BJ (cell line): Measurements from ENCODE around the gene PCNX2. TPM values are rescaled to one million over a fixed set of nuclear protein-coding genes. Genes with fewer than 3 reads are reported as not detected.

Source experiments
- CTCF ChIA-PET: fragments of 350-600 bp; formaldehyde crosslinking; extraction: SDS; loops from one replicate; lab custom pipeline; 2021; ENCODE audit warnings: antibody characterized with exemption, inconsistent platforms; lab: Yijun Ruan, JAX
- POLR2A ChIA-PET: fragments of 300-600 bp; sonication (Branson Sonifier 250); formaldehyde crosslinking; extraction: SDS; loops from one replicate; lab custom pipeline; 2021; ENCODE audit warnings: antibody characterized with exemption; lab: Charles Lee
- DNase-seq: peaks from one replicate; pipeline ENCODE4 v3.0.0-alpha.2; 2011; ENCODE audit warnings: low read depth
- H3K27me3 ChIP-seq: 2 replicates; pipeline ENCODE4 v1.6.0; 2011; ENCODE audit warnings: low read length; ENCODE audit not compliant: control insufficient read depth, insufficient read depth
- H3K36me3 ChIP-seq: 2 replicates; pipeline ENCODE4 v1.5.1; 2011; ENCODE audit warnings: low read length; ENCODE audit not compliant: control insufficient read depth, insufficient read depth
- H3K4me3 ChIP-seq: 2 replicates; pipeline ENCODE4 v1.5.1; 2011; ENCODE audit warnings: low read depth, mild to moderate bottlenecking, control low read depth, low read length
- CTCF ChIP-seq: IDR thresholded peaks from 2 replicates; pipeline ENCODE4 v1.5.1; 2011; ENCODE audit warnings: low read depth, mild to moderate bottlenecking, control low read depth, inconsistent platforms, low read length, moderate library complexity; ENCODE audit not compliant: insufficient read depth
- polyA plus RNA-seq: library from polyadenylated mRNA; depleted of rRNA; stranded (reverse); fragments of >200 nt; gene quantifications from 2 replicates; pipeline ENCODE4 v1.2.3, GENCODE V29; 2011

Gene PCNX2
- polyA plus RNA-seq, 1 experiment: 10.1 TPM

- ChIA-PET POLR2A (no interaction called here), CTCF (interaction anchor here (1.7 kb wide), 1 partner anchor 9 kb away, joined by 4 read pairs; no protein-coding TSS in a partner anchor)
- Histone ChIP-seq H3K4me3 (no peak overlapping the region), H3K36me3 (0 out of 2 replicates have a peak, but pooled peaks cover 1% of the 10 kb centered on the region), H3K27me3 (no peaks in the 10 kb centered on the region)
- no peak for DNase-seq
- no peak for TF ChIP-seq CTCF
Measured at GRCh38 chr1:233022246-233022645, 273.3 kb downstream of the PCNX2 start.

- Histone ChIP-seq H3K27me3 (no peaks in the 10 kb centered on the region), H3K36me3 (0 out of 2 replicates have a peak, but pooled peaks cover 1% of the 10 kb centered on the region), H3K4me3 (no peak overlapping the region)
- ChIA-PET CTCF (no interaction called here), POLR2A (no interaction called here)
- no peak for TF ChIP-seq CTCF
- no peak for DNase-seq
Measured at GRCh38 chr1:233020426-233020825, 275.1 kb downstream of the PCNX2 start.

GRCh38 chr1:233019778-233020325 lies 275.7 kb downstream of the PCNX2 start:
- no peaks in the 10 kb centered on the region for H3K27me3 ChIP-seq
- ChIA-PET CTCF (no interaction called here), POLR2A (no interaction called here)
- TF ChIP-seq CTCF: no peak
- 0 out of 2 replicates have a peak, but pooled peaks cover 1% of the 10 kb centered on the region for H3K36me3 ChIP-seq
- no peak overlapping the region for H3K4me3 ChIP-seq
- no peak for DNase-seq

GRCh38 chr1:233019083-233019482 lies 276.4 kb downstream of the PCNX2 start:
- no peak for TF ChIP-seq CTCF
- CTCF ChIA-PET: no interaction called here
- POLR2A ChIA-PET: no interaction called here
- no peak for DNase-seq
- Histone ChIP-seq H3K4me3 (no peak overlapping the region), H3K36me3 (no peaks in the 10 kb centered on the region), H3K27me3 (no peaks in the 10 kb centered on the region)

- no peak for DNase-seq
- no peak for TF ChIP-seq CTCF
- POLR2A ChIA-PET: no interaction called here
- Histone ChIP-seq H3K27me3 (no peaks in the 10 kb centered on the region), H3K4me3 (no peak overlapping the region), H3K36me3 (peaks cover 2% of the 10 kb centered on the region; the same call in 1 of the 2 replicates)
- CTCF ChIA-PET: no interaction called here
Measured at GRCh38 chr1:233016798-233017197, 278.7 kb downstream of the PCNX2 start.
